HepG2 (cell line): ENCODE measurements around the gene TTC32. TPM values are rescaled to one million over a fixed set of nuclear protein-coding genes. Genes with fewer than 3 reads are reported as not detected.

Experiments
- ARNTL ChIP-seq: sonication (generic); formaldehyde crosslinking; IDR thresholded peaks from 2 replicates; pipeline ENCODE4 v1.4.0; 2020; ENCODE audit warnings: mild to moderate bottlenecking, missing genetic modification reagents
- GATAD1 ChIP-seq: IDR thresholded peaks from 2 replicates; pipeline ENCODE4 v1.6.1; 2016; ENCODE audit warnings: missing genetic modification reagents, missing compliant biosample characterization
- HBP1 ChIP-seq: IDR thresholded peaks from 2 replicates; pipeline ENCODE4 v1.6.1; 2016; ENCODE audit warnings: low read depth, control low read depth
- HHEX ChIP-seq: IDR thresholded peaks from 2 replicates; pipeline ENCODE4 v1.6.1; 2016; ENCODE audit warnings: control low read depth
- LBX2 ChIP-seq: sonication (generic); formaldehyde crosslinking; IDR thresholded peaks from 2 replicates; pipeline ENCODE4 v1.5.0; 2020; ENCODE audit warnings: missing genetic modification reagents, mild to moderate bottlenecking, borderline replicate concordance
- MBD4 ChIP-seq: IDR thresholded peaks from 2 replicates; pipeline ENCODE4 v1.6.1; 2012; ENCODE audit warnings: low read length, inconsistent platforms, borderline replicate concordance
- MXD1 ChIP-seq: sonication (generic); formaldehyde crosslinking; IDR thresholded peaks from 2 replicates; pipeline ENCODE4 v1.4.0; 2020; ENCODE audit warnings: mild to moderate bottlenecking, missing genetic modification reagents
- NBN ChIP-seq: fragments of 450-650 bp; conservative IDR thresholded peaks from 2 replicates; pipeline ENCODE4 v1.6.1; 2017
- NFKBIZ ChIP-seq: IDR thresholded peaks from 2 replicates; pipeline ENCODE4 v1.6.1; 2018; ENCODE audit warnings: missing genetic modification reagents, missing compliant biosample characterization
- PHF20 ChIP-seq: sonication (generic); formaldehyde crosslinking; IDR thresholded peaks from 2 replicates; pipeline ENCODE4 v1.5.0; 2020; ENCODE audit warnings: mild to moderate bottlenecking, missing genetic modification reagents
- PPARG ChIP-seq: conservative IDR thresholded peaks from 2 replicates; pipeline ENCODE4 v1.6.1; 2016; ENCODE audit warnings: missing biosample characterization, missing genetic modification reagents
- RBM39 ChIP-seq: fragments of 200-400 bp; formaldehyde crosslinking; IDR thresholded peaks from one replicate; pipeline ENCODE4 v1.6.1; 2018; ENCODE audit warnings: antibody characterized with exemption, mild to moderate bottlenecking, low read depth, low read length; ENCODE audit not compliant: poor library complexity, severe bottlenecking
- SMAD1 ChIP-seq: sonication (generic); formaldehyde crosslinking; IDR thresholded peaks from 2 replicates; pipeline ENCODE4 v1.4.0; 2020; ENCODE audit warnings: missing genetic modification reagents, low read depth, mild to moderate bottlenecking, borderline replicate concordance
- ZBTB21 ChIP-seq: sonication (generic); formaldehyde crosslinking; IDR thresholded peaks from 2 replicates; pipeline ENCODE4 v1.4.0; 2020; ENCODE audit warnings: missing genetic modification reagents
- ZFP41 ChIP-seq: sonication (generic); formaldehyde crosslinking; IDR thresholded peaks from 2 replicates; pipeline ENCODE4 v1.4.0; 2020; ENCODE audit warnings: mild to moderate bottlenecking, missing genetic modification reagents, borderline replicate concordance
- ZKSCAN1 ChIP-seq: fragments of 150-350 bp; IDR thresholded peaks from 2 replicates; pipeline ENCODE4 v1.6.1; 2014; ENCODE audit warnings: low read length
- ZNF101 ChIP-seq: sonication (generic); formaldehyde crosslinking; IDR thresholded peaks from 2 replicates; pipeline ENCODE4 v1.4.0; 2020; ENCODE audit warnings: mild to moderate bottlenecking, low read depth, missing genetic modification reagents, borderline replicate concordance
- ZNF607 ChIP-seq: sonication (generic); formaldehyde crosslinking; IDR thresholded peaks from 2 replicates; pipeline ENCODE4 v1.5.1; 2020; ENCODE audit warnings: missing genetic modification reagents, mild to moderate bottlenecking, borderline replicate concordance
- ZNF629 ChIP-seq: sonication (generic); formaldehyde crosslinking; conservative IDR thresholded peaks from 2 replicates; pipeline ENCODE4 v1.5.0; 2020; ENCODE audit warnings: missing genetic modification reagents
- ZNF710 ChIP-seq: sonication (generic); formaldehyde crosslinking; IDR thresholded peaks from 2 replicates; pipeline ENCODE4 v1.5.0; 2020; ENCODE audit warnings: mild to moderate bottlenecking, missing genetic modification reagents, borderline replicate concordance
- ZNF713 ChIP-seq: sonication (generic); formaldehyde crosslinking; IDR thresholded peaks from 2 replicates; pipeline ENCODE4 v1.4.0; 2020; ENCODE audit warnings: mild to moderate bottlenecking, missing genetic modification reagents
- ZNF724P ChIP-seq: sonication (generic); formaldehyde crosslinking; IDR thresholded peaks from 2 replicates; pipeline ENCODE4 v1.8.0; 2022; ENCODE audit warnings: missing genetic modification reagents, borderline replicate concordance
- polyA plus RNA-seq, 8 experiments: library from polyadenylated mRNA; depleted of rRNA in 3 of 8; stranded (reverse) in 7 of 8; unstranded in 1 of 8; fragments of >200 nt; fragmentation: Illumina TruSeq in 4 of 8; extraction: Trizol in 4 of 8; gene quantifications; 2 replicates each; pipeline versions ENCODE4 v1.2.1 to v1.2.3, GENCODE V29; 2011 to 2016; ENCODE audit warnings: low read depth in 4 of 8, missing spikeins in 1 of 8, mixed read lengths in 1 of 8; ENCODE audit not compliant: insufficient read depth in 1 of 8
- total RNA-seq, 5 experiments: library from RNA; depleted of rRNA; stranded (reverse); fragments of >200 nt; fragmentation: Illumina TruSeq; extraction: Trizol; gene quantifications; 2 replicates each; pipeline ENCODE4 v1.2.3, GENCODE V29; 2016; ENCODE audit warnings: low read depth in 1 of 5
- TF ChIP-seq, protein P1 (sequence below): sonication (generic); formaldehyde crosslinking; IDR thresholded peaks from 2 replicates; pipeline ENCODE4 v1.5.0; 2020; ENCODE audit warnings: missing genetic modification reagents
- TF ChIP-seq, protein P2 (sequence below): sonication (generic); formaldehyde crosslinking; IDR thresholded peaks from 2 replicates; pipeline ENCODE4 v1.5.0; 2020; ENCODE audit warnings: missing genetic modification reagents

Gene TTC32
- total and polyA plus RNA-seq, 2 of the 13 experiments (the other 11 are each of a cell fraction or from before 2014, with no cell fraction given), result 21.6 to 38.3 TPM

DNA sequence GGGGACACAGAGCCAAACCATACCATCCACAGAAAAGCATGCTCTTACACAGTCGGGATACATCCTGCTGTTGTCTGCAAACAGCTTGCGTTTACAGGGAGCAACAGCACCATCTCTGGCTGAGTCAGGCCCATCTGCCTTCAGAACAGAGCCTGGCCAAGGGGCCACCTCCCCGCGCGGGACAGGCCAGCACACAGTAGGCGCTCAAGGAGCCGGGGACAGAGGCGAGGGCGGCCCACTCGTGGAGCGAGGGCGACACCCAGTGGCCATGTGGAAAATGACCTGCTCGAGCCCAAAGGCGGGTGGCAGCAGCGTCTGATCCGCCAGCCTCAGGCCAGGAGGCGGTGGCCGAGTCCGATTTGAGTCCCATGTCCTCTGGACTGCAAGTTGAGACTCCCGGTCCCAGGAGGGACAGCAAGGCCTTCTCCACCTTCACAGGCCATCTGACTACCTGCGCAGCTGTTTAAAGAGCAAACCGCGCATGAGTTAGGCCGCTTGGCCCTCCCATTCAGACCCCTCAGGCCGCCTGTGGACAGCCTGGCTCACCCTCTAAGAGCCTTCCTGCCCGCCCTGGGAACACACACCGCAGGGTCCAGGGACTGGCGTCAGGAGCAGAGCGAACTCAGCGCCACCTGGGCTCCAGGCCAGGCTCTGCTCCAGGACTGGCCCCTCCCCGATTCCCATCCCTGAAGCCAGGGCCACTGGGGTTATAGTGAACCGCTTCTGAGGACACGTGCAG is 38.3 kb downstream of the TTC32 start (continued):
- TF ChIP-seq, protein P1, sequence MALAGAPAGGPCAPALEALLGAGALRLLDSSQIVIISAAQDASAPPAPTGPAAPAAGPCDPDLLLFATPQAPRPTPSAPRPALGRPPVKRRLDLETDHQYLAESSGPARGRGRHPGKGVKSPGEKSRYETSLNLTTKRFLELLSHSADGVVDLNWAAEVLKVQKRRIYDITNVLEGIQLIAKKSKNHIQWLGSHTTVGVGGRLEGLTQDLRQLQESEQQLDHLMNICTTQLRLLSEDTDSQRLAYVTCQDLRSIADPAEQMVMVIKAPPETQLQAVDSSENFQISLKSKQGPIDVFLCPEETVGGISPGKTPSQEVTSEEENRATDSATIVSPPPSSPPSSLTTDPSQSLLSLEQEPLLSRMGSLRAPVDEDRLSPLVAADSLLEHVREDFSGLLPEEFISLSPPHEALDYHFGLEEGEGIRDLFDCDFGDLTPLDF (CRISPR knock-in tag), result no peak
- TF ChIP-seq SMAD1 (CRISPR knock-in tag) (peak; percentile 86; the same call in 1 of the 2 replicates), ZNF710 (CRISPR knock-in tag) (no peak; the same call in 1 of the 2 replicates), ZNF101 (CRISPR knock-in tag) (no peak), ZNF629 (CRISPR knock-in tag) (peak; percentile 54; the same call in 1 of the 2 replicates), ZNF713 (0 out of 2 replicates have a peak, but pooled peaks have one; percentile 71), PPARG (CRISPR knock-in tag) (no peak), LBX2 (CRISPR knock-in tag) (0 out of 2 replicates have a peak, but pooled peaks have one; percentile 14), ZKSCAN1 (peak; percentile 100), MBD4 (no peak), PHF20 (CRISPR knock-in tag) (no peak), RBM39 (peak; percentile 56), NBN (no peak), HHEX (CRISPR knock-in tag) (no peak), ZNF607 (no peak), ZNF724P (CRISPR knock-in tag) (no peak), GATAD1 (CRISPR knock-in tag) (peak; percentile 64; the same call in 1 of the 2 replicates), ARNTL (0 out of 2 replicates have a peak, but pooled peaks have one; percentile 19), NFKBIZ (CRISPR knock-in tag) (peak; percentile 43; the same call in 1 of the 2 replicates), ZFP41 (no peak; the same call in 1 of the 2 replicates), ZBTB21 (CRISPR knock-in tag) (0 out of 2 replicates have a peak, but pooled peaks have one; percentile 4), HBP1 (CRISPR knock-in tag) (no peak), MXD1 (no peak)
- TF ChIP-seq, protein P2, sequence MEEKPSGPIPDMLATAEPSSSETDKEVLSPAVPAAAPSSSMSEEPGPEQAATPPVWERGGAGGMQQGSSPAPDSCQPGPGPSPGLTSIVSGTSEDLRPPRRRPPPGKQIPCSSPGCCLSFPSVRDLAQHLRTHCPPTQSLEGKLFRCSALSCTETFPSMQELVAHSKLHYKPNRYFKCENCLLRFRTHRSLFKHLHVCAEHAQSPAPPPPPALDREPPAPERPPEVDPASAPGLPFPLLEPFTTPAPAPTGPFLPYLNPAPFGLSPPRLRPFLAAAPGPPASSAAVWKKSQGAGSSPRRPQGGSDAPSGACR (CRISPR knock-in tag), result peak; percentile 54; the same call in 1 of the 2 replicates
